HepG2 (cell line): ENCODE data around the gene IKZF2. TPM values are rescaled to one million over a fixed set of nuclear protein-coding genes. Genes with fewer than 3 reads are reported as not detected.

Experiments used
- ATAC-seq: fragments of 200-7000 bp; cut with Tn5 transposase; 3 replicates; pipeline ENCODE4 v1.9.1; 2020; ENCODE audit warnings: mild to moderate bottlenecking, moderate library complexity
- BruUV-seq: library from RNA; stranded (reverse); fragments of 400-500 nt; replicated peaks from 2 replicates; lab custom pipeline; 2021; lab: Mats Ljungman, UMichigan
- CTCF ChIA-PET: fragments of 300-600 bp; formaldehyde crosslinking; extraction: SDS; loops from one replicate; lab custom pipeline; 2021; ENCODE audit warnings: low total read pairs, inconsistent platforms, low intra/inter-chr PET ratio; lab: Yijun Ruan, JAX
- POLR2A ChIA-PET: fragments of 350-600 bp; sonication (Branson Sonifier 250); formaldehyde crosslinking; loops from one replicate; lab custom pipeline; 2020; ENCODE audit warnings: antibody characterized with exemption, inconsistent platforms; lab: Yijun Ruan, JAX
- DNase-seq: peaks from one replicate; pipeline ENCODE4 v3.0.0-alpha.2; 2015; ENCODE audit warnings: low spot score
- FAIRE-seq: peaks from 3 replicates; lab custom pipeline; 2011; peaks lifted over from hg19 to GRCh38; lab: Jason Lieb, UNC
- H2AFZ ChIP-seq: one replicate; pipeline ENCODE4 v1.6.1; 2011; ENCODE audit warnings: low read length, inconsistent platforms
- H3K27ac ChIP-seq: fragments of 300-600 bp; 3 replicates; pipeline ENCODE4 v1.8.0; 2011; ENCODE audit warnings: mixed run types, mild to moderate bottlenecking, mixed read lengths, low read length, inconsistent platforms; ENCODE audit not compliant: insufficient read depth; ENCODE audit errors: extremely low read length
- H3K27me3 ChIP-seq, 2 experiments: fragments of 200-600 bp in 1 of 2; 2 replicates in 1 of 2; 3 replicates in 1 of 2; pipeline versions ENCODE4 v1.6.0 to v1.8.0; 2011; ENCODE audit warnings: low read length in 2 of 2, mild to moderate bottlenecking in 2 of 2, moderate library complexity in 2 of 2, inconsistent platforms in 1 of 2; ENCODE audit not compliant: insufficient read depth in 2 of 2, control insufficient read depth in 1 of 2
- H3K36me3 ChIP-seq, 2 experiments: fragments of 200-600 bp in 1 of 2; replicated peaks in 1 of 2; 2 replicates in 1 of 2; 3 replicates in 1 of 2; pipeline versions ENCODE4 v1.5.1 to v1.8.0; 2011; ENCODE audit warnings: low read length in 2 of 2, inconsistent platforms in 1 of 2; ENCODE audit not compliant: insufficient read depth in 2 of 2, control insufficient read depth in 1 of 2
- H3K4me1 ChIP-seq: 2 replicates; pipeline ENCODE4 v1.5.1; 2012; ENCODE audit warnings: low read length, inconsistent platforms; ENCODE audit not compliant: insufficient read depth
- H3K4me2 ChIP-seq: 2 replicates; pipeline ENCODE4 v1.6.0; 2011; ENCODE audit warnings: low read depth, low read length, inconsistent platforms
- H3K4me3 ChIP-seq, 3 experiments: fragments of 200-600 bp in 1 of 3; sonication (generic), shearing (Covaris generic) in 1 of 3; replicated peaks in 1 of 3; 2 replicates each; pipeline ENCODE4 v1.5.1; 2011 to 2016; ENCODE audit warnings: low read length in 3 of 3, inconsistent platforms in 2 of 3, low read depth in 2 of 3, mild to moderate bottlenecking in 2 of 3, control low read depth in 1 of 3, mixed read lengths in 1 of 3; ENCODE audit not compliant: insufficient read depth in 1 of 3
- H3K79me2 ChIP-seq: one replicate; pipeline ENCODE4 v1.6.1; 2011; ENCODE audit warnings: low read length, inconsistent platforms; ENCODE audit not compliant: insufficient read depth
- H3K9ac ChIP-seq: 2 replicates; pipeline ENCODE4 v1.6.0; 2011; ENCODE audit warnings: mild to moderate bottlenecking, low read depth, low read length, inconsistent platforms; ENCODE audit not compliant: insufficient read depth
- H3K9me3 ChIP-seq: 2 replicates; pipeline ENCODE4 v1.5.1; 2012; ENCODE audit warnings: mild to moderate bottlenecking, low read length
- H4K20me1 ChIP-seq: 2 replicates; pipeline ENCODE4 v1.6.0; 2011; ENCODE audit warnings: inconsistent platforms, mild to moderate bottlenecking, low read length, moderate library complexity; ENCODE audit not compliant: insufficient read depth
- AHR ChIP-seq: IDR thresholded peaks from 2 replicates; pipeline ENCODE4 v1.6.1; 2018; ENCODE audit warnings: missing genetic modification reagents, missing compliant biosample characterization
- AKAP8 ChIP-seq: sonication (generic); formaldehyde crosslinking; IDR thresholded peaks from 2 replicates; pipeline ENCODE4 v1.5.1; 2020; ENCODE audit warnings: mild to moderate bottlenecking, missing genetic modification reagents
- ATF7 ChIP-seq, 2 experiments: fragments of 450-650 bp in 1 of 2; sonication (generic) in 1 of 2; formaldehyde crosslinking in 1 of 2; IDR thresholded peaks; 2 replicates each; pipeline versions ENCODE4 v1.4.0 to v1.6.1; 2016 to 2020; ENCODE audit warnings: antibody characterized with exemption in 1 of 2, mild to moderate bottlenecking in 1 of 2, missing genetic modification reagents in 1 of 2
- KMT2B ChIP-seq: IDR thresholded peaks from 2 replicates; pipeline ENCODE4 v1.6.1; 2016; ENCODE audit warnings: missing genetic modification reagents, missing compliant biosample characterization
- RAD21 ChIP-seq: fragments of 450-650 bp; formaldehyde crosslinking; IDR thresholded peaks from 2 replicates; pipeline ENCODE4 v1.5.0; 2020; ENCODE audit warnings: mild to moderate bottlenecking
- SIX1 ChIP-seq: sonication (generic); formaldehyde crosslinking; IDR thresholded peaks from 2 replicates; pipeline ENCODE4 v1.4.0; 2020; ENCODE audit warnings: missing genetic modification reagents, borderline replicate concordance
- SMC3 ChIP-seq: IDR thresholded peaks from 2 replicates; pipeline ENCODE4 v1.6.1; 2011; ENCODE audit warnings: low read length, improper control_type of control experiment
- TMF1 ChIP-seq: sonication (generic); formaldehyde crosslinking; IDR thresholded peaks from 2 replicates; pipeline ENCODE4 v1.8.1; 2022; ENCODE audit warnings: low read depth, missing genetic modification reagents
- YEATS4 ChIP-seq: sonication (generic); formaldehyde crosslinking; IDR thresholded peaks from 2 replicates; pipeline ENCODE4 v1.4.0; 2020; ENCODE audit warnings: missing genetic modification reagents, borderline replicate concordance
- ZFP82 ChIP-seq: sonication (generic); formaldehyde crosslinking; IDR thresholded peaks from 2 replicates; pipeline ENCODE4 v1.5.1; 2020; ENCODE audit warnings: mild to moderate bottlenecking, missing genetic modification reagents, borderline replicate concordance
- ZFP90 ChIP-seq: sonication (generic); formaldehyde crosslinking; IDR thresholded peaks from 2 replicates; pipeline ENCODE4 v1.8.0; 2022; ENCODE audit warnings: missing genetic modification reagents, mild to moderate bottlenecking, inconsistent platforms, borderline replicate concordance
- ZNF143 ChIP-seq: sonication (generic); formaldehyde crosslinking; IDR thresholded peaks from 2 replicates; pipeline ENCODE4 v1.4.0; 2020; ENCODE audit warnings: missing genetic modification reagents
- ZNF3 ChIP-seq: IDR thresholded peaks from 2 replicates; pipeline ENCODE4 v1.7.0; 2017; ENCODE audit warnings: inconsistent platforms
- ZNF562 ChIP-seq: sonication (generic); formaldehyde crosslinking; IDR thresholded peaks from 2 replicates; pipeline ENCODE4 v1.8.0; 2022; ENCODE audit warnings: missing genetic modification reagents, borderline replicate concordance
- ZNF598 ChIP-seq: sonication (generic); formaldehyde crosslinking; IDR thresholded peaks from 2 replicates; pipeline ENCODE4 v1.5.1; 2020; ENCODE audit warnings: mild to moderate bottlenecking, missing genetic modification reagents, borderline replicate concordance
- ZNF616 ChIP-seq: sonication (generic); formaldehyde crosslinking; IDR thresholded peaks from 2 replicates; pipeline ENCODE4 v1.5.0; 2020; ENCODE audit warnings: low read depth, mild to moderate bottlenecking, missing genetic modification reagents
- ZNF761 ChIP-seq: sonication (generic); formaldehyde crosslinking; conservative IDR thresholded peaks from 2 replicates; pipeline ENCODE4 v1.4.0; 2020; ENCODE audit warnings: mild to moderate bottlenecking, missing genetic modification reagents
- WGBS: methylation state at CpG from one replicate; pipeline ENCODE4 v1.1.6; 2017; ENCODE audit warnings: low lambda C conversion rate; 5-methylcytosine and 5-hydroxymethylcytosine counted together
- in situ Hi-C: cut with HindIII; loops from 2 replicates; pipeline ENCODE4 v1.10.0; 2017; ENCODE audit warnings: low pct_unique_long_range_greater_than_20kb; ENCODE audit not compliant: extremely low pct_ligation_motif_present
- intact Hi-C: fragments of 100-400 bp; cut with micrococcal nuclease; formaldehyde crosslinking; loops from one replicate; pipeline ENCODE4 v1.10.0; 2022; ENCODE audit not compliant: unreplicated experiment
- polyA plus RNA-seq, 8 experiments: library from polyadenylated mRNA; depleted of rRNA in 3 of 8; stranded (reverse) in 7 of 8; unstranded in 1 of 8; fragments of >200 nt; fragmentation: Illumina TruSeq in 4 of 8; extraction: Trizol in 4 of 8; gene quantifications; 2 replicates each; pipeline versions ENCODE4 v1.2.1 to v1.2.3, GENCODE V29; 2011 to 2016; ENCODE audit warnings: low read depth in 4 of 8, missing spikeins in 1 of 8, mixed read lengths in 1 of 8; ENCODE audit not compliant: insufficient read depth in 1 of 8
- total RNA-seq, 5 experiments: library from RNA; depleted of rRNA; stranded (reverse); fragments of >200 nt; fragmentation: Illumina TruSeq; extraction: Trizol; gene quantifications; 2 replicates each; pipeline ENCODE4 v1.2.3, GENCODE V29; 2016; ENCODE audit warnings: low read depth in 1 of 5
- TF ChIP-seq, protein P1 (sequence below), 2 experiments: sonication (generic) in 1 of 2; formaldehyde crosslinking in 1 of 2; IDR thresholded peaks; 2 replicates each; pipeline versions ENCODE4 v1.4.0 to v1.6.1; 2016 to 2020; ENCODE audit warnings: borderline replicate concordance in 1 of 2, low read depth in 1 of 2, mild to moderate bottlenecking in 1 of 2, missing genetic modification reagents in 1 of 2
- TF ChIP-seq, protein P2 (sequence below): sonication (generic); formaldehyde crosslinking; IDR thresholded peaks from 2 replicates; pipeline ENCODE4 v1.9.0; 2021; ENCODE audit warnings: missing genetic modification reagents, borderline replicate concordance

Gene IKZF2
- total and polyA plus RNA-seq, 2 of the 13 experiments (the other 11 are each of a cell fraction or from before 2014, with no cell fraction given): 0.18 to 0.86 TPM

- Histone ChIP-seq H3K9ac (no peak overlapping the region), H3K4me2 (no peak overlapping the region), H3K9me3 (no peaks in the 10 kb centered on the region), H2AFZ (no peak overlapping the region), H4K20me1 (no peaks in the 10 kb centered on the region), H3K4me3 (no peak overlapping the region), H3K27me3 (no peaks in the 10 kb centered on the region), H3K4me1 (no peaks in the 10 kb centered on the region), H3K79me2 (no peaks in the 10 kb centered on the region), H3K27ac (no peak overlapping the region), H3K36me3 (no peaks in the 10 kb centered on the region)
- WGBS: 0% methylated on average over 1 of the region's 1 CpG
- ChIA-PET POLR2A (no interaction called here), CTCF (no interaction called here)
- intact Hi-C loops: no loop called here
- DNase-seq (no peak), FAIRE-seq (no peak), ATAC-seq (no peak)
- BruUV-seq: no TSS peak
- in situ Hi-C loops: no loop called here
- TF ChIP-seq, protein P1, sequence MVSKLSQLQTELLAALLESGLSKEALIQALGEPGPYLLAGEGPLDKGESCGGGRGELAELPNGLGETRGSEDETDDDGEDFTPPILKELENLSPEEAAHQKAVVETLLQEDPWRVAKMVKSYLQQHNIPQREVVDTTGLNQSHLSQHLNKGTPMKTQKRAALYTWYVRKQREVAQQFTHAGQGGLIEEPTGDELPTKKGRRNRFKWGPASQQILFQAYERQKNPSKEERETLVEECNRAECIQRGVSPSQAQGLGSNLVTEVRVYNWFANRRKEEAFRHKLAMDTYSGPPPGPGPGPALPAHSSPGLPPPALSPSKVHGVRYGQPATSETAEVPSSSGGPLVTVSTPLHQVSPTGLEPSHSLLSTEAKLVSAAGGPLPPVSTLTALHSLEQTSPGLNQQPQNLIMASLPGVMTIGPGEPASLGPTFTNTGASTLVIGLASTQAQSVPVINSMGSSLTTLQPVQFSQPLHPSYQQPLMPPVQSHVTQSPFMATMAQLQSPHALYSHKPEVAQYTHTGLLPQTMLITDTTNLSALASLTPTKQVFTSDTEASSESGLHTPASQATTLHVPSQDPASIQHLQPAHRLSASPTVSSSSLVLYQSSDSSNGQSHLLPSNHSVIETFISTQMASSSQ (IDR thresholded peaks at IDR 0.05; ENCODE audit: low read depth): no peak
- TF ChIP-seq, protein P1 (CRISPR knock-in tag; IDR thresholded peaks at IDR 0.05; ENCODE audit: borderline replicate concordance): no peak
- TF ChIP-seq ZNF598: no peak
- no peak for TF ChIP-seq AKAP8 (CRISPR knock-in tag)
- TF ChIP-seq KMT2B (CRISPR knock-in tag): no peak
- TF ChIP-seq ATF7 (IDR thresholded peaks at IDR 0.05): no peak
- TF ChIP-seq ATF7 (CRISPR knock-in tag; IDR thresholded peaks at IDR 0.05): no peak
- TF ChIP-seq ZNF562 (CRISPR knock-in tag): no peak
- TF ChIP-seq AHR: no peak
- TF ChIP-seq ZFP90 (CRISPR knock-in tag): no peak
- no peak for TF ChIP-seq SMC3
- TF ChIP-seq YEATS4 (CRISPR knock-in tag): no peak
- no peak for TF ChIP-seq ZNF3 (CRISPR knock-in tag)
- no peak for TF ChIP-seq ZNF761 (CRISPR knock-in tag)
- no peak for TF ChIP-seq RAD21 (CRISPR knock-in tag)
- TF ChIP-seq ZNF616 (CRISPR knock-in tag): no peak
- TF ChIP-seq ZFP82 (CRISPR knock-in tag): no peak
- TF ChIP-seq ZNF143: no peak
- TF ChIP-seq SIX1: no peak
- no peak for TF ChIP-seq TMF1 (CRISPR knock-in tag)
- TF ChIP-seq, protein P2, sequence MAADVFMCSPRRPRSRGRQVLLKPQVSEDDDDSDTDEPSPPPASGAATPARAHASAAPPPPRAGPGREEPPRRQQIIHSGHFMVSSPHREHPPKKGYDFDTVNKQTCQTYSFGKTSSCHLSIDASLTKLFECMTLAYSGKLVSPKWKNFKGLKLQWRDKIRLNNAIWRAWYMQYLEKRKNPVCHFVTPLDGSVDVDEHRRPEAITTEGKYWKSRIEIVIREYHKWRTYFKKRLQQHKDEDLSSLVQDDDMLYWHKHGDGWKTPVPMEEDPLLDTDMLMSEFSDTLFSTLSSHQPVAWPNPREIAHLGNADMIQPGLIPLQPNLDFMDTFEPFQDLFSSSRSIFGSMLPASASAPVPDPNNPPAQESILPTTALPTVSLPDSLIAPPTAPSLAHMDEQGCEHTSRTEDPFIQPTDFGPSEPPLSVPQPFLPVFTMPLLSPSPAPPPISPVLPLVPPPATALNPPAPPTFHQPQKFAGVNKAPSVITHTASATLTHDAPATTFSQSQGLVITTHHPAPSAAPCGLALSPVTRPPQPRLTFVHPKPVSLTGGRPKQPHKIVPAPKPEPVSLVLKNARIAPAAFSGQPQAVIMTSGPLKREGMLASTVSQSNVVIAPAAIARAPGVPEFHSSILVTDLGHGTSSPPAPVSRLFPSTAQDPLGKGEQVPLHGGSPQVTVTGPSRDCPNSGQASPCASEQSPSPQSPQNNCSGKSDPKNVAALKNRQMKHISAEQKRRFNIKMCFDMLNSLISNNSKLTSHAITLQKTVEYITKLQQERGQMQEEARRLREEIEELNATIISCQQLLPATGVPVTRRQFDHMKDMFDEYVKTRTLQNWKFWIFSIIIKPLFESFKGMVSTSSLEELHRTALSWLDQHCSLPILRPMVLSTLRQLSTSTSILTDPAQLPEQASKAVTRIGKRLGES (CRISPR knock-in tag): no peak
Observed at GRCh38 chr2:212959471-212960117, 191.8 kb downstream of the IKZF2 start.
